HG02610 (cell line): ENCODE data around the gene ZC3H7B.

Source experiments
- ATAC-seq: cut with Tn5 transposase; IDR thresholded peaks from one replicate; pipeline ENCODE4 v1.9.1; 2021; ENCODE audit warnings: mild to moderate bottlenecking, moderate library complexity; ENCODE audit not compliant: unreplicated experiment

ZC3H7B gene

GRCh38 chr22:41352058-41352457 is 50.7 kb downstream of the ZC3H7B start:
- no peak for ATAC-seq

GRCh38 chr22:41353862-41354575 is 52.7 kb downstream of the ZC3H7B start:
- ATAC-seq: no peak

- ATAC-seq: no peak
Measured at GRCh38 chr22:41354979-41355378, 53.7 kb downstream of the ZC3H7B start.

- no peak for ATAC-seq
Measured at GRCh38 chr22:41355895-41356294, 54.6 kb downstream of the ZC3H7B start.

GRCh38 chr22:41356430-41357028 is 55.2 kb downstream of the ZC3H7B start:
- no peak for ATAC-seq

- no peak for ATAC-seq
Measured at GRCh38 chr22:41357191-41357590, 55.9 kb downstream of the ZC3H7B start.

GRCh38 chr22:41358927-41359326 is 57.6 kb downstream of the ZC3H7B start:
- no peak for ATAC-seq

GRCh38 chr22:41359376-41359775 is 58.1 kb downstream of the ZC3H7B start:
- no peak for ATAC-seq

- ATAC-seq: no peak
Measured at GRCh38 chr22:41360126-41360525, 58.8 kb downstream of the ZC3H7B start.

GRCh38 chr22:41361716-41362310 is 60.5 kb downstream of the ZC3H7B start:
- no peak for ATAC-seq

GRCh38 chr22:41362615-41363014 is 61.3 kb downstream of the ZC3H7B start:
- ATAC-seq: no peak

GRCh38 chr22:41364233-41364632 is 62.9 kb downstream of the ZC3H7B start:
- ATAC-seq: no peak

- ATAC-seq: no peak
Measured at GRCh38 chr22:41364955-41365354, 63.6 kb downstream of the ZC3H7B start.

- no peak for ATAC-seq
Measured at GRCh38 chr22:41365425-41365824, 64.1 kb downstream of the ZC3H7B start.

GRCh38 chr22:41366323-41367029 is 65.2 kb downstream of the ZC3H7B start:
- ATAC-seq: no peak

GRCh38 chr22:41367039-41367679 is 65.8 kb downstream of the ZC3H7B start:
- ATAC-seq: no peak

- ATAC-seq: no peak
Measured at GRCh38 chr22:41367680-41368542, 66.6 kb downstream of the ZC3H7B start.

GRCh38 chr22:41368543-41369423 is 67.5 kb downstream of the ZC3H7B start:
- no peak for ATAC-seq

- no peak for ATAC-seq
Measured at GRCh38 chr22:41369424-41369745, 68.1 kb downstream of the ZC3H7B start.
